Right ventricle myocardium inferior (tissue), 1 donor: ENCODE data around the gene SLC6A12. TPM values are rescaled to one million over a fixed set of nuclear protein-coding genes. Genes with fewer than 3 reads are reported as not detected.

ENCODE experiments used
- ATAC-seq: fragments of 200-7000 bp; cut with Tn5 transposase; one replicate; pipeline ENCODE4 v1.9.1; 2020; ENCODE audit warnings: mild to moderate bottlenecking, moderate library complexity
- DNase-seq: peaks from one replicate; pipeline ENCODE4 v3.0.0; 2021; ENCODE audit errors: missing footprints
- intact Hi-C: fragments of 100-400 bp; cut with DNase I; formaldehyde crosslinking; loops from one replicate; pipeline ENCODE4 v1.11.0; 2022
- total RNA-seq: library from RNA; stranded (reverse); fragmentation: NEBNext Ultra II Directional; extraction: Animal tissue kit (Norgen Biotek cat#: 25700); gene quantifications from one replicate; pipeline ENCODE4 v1.2.1, GENCODE V29; 2021
- donor health status: DM: no; HTN: yes; CAD: no; lungs with severe emphysema.

Gene SLC6A12
- total RNA-seq, 1 donor from 2014 or later: 0.68 TPM

DNA sequence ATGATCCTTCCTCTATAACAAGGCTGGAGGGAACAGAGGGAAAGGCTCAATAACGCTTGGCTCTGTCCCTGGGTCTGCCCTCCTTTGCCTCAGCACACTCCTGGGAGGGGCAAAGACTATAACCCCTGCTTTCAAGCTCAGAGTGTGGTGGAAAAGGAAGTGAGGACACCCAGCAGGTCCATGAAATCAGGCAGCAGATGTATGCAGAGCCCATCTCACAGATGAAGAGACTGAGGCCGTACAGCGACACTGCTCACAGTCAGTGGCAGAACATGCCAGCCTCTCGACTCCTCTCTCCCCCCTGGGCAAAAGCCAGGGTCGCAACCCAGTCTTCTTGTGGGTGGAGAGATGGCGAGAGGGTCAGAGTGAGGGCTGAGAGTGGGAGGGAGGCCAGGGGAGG is 39.8 kb downstream of the SLC6A12 start:
- no peak for DNase-seq

DNA sequence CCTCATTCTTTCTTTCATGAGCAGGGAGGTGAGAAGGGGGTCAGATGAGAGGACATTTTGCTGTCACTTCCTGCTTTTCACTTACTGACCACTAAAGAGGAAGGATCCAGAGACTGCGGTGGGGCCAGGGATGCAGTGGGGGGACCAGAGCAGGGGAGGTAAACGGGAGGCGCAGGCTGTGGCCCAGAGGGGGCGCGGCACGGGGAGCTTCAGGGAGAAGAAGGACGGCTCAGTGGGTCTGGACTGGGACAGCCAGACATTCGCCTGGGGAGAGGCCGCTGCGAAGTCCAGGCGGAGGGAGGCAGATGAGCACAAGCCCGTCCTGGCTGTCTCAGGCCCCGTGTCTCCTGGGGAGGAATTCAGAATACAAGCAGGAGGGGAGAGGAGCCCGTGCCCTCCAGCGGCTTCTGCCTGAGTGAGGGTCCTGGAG is 41.2 kb downstream of the SLC6A12 start:
- DNase-seq: no peak
- intact Hi-C loops: no loop called here
- no peak for ATAC-seq

More for the DNA sequence above, 39.8 kb downstream of the SLC6A12 start:
- intact Hi-C loops: no loop called here
- ATAC-seq: no peak

DNA sequence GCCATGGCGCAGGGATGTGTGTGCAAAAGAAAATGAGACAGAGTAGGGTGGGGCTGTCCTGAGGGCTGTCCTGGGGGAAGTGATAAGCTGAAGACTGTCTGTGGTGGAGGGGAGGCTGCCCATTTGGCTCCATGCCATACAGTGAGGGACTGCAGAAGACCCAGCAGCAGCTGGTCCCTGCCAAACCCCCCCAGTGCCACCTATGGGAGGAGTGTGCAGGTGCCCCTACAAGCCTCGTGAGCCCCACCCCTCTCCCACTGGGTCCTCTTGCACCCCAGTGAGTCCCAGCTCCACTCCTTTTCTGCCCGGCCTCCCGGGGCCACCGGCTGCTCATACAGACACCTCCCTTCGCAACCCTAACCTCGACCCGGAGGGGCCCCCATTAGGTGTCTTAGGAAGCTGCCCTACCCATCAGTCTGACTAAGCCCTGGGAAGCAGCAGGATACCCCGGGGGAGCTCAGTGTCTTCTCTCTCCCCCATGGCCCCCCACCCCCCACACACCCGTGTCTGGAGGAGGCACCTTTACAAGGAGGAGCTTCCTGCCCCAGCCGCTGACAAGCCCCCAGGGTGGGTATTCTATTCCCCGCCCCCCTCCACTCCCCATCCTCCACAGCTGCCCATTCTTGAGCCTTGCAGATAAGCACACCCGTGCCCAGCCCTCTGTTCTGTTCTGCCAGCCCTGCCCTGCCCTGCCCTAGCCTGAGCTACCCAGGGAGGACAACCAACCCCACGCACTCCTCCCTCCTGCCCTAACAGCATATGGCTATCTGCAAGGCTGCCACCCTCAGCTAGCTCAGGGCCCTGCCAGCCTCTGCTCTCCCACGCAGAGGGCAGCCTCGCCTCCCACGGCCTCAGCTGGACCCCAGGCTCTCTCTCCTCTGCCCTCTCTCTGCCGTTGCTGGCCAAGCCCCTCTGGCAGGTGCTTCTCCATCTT is 41.9 kb downstream of the SLC6A12 start:
- peak; percentile 14 for ATAC-seq
- DNase-seq: no peak
- intact Hi-C loops: no loop called here

DNA sequence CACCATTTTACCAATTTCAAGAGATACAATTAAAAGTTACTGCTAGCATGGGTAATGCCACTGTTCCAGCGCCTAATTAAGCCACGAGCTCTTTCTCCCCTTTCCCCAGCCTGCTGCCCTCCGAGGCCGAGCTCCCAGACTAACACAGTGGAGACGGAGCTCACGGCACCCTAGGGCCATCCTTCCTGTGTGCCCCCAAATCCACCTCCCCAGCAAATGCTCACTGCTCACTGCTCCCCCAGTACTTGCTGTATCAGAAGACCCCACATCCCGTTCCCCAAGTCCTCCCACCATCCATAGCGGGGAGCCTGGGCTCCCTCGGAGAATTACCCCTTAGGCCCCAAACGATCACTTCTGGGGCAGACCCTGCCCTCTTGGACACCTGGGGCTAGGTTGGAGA is 42.7 kb downstream of the SLC6A12 start:
- ATAC-seq: no peak
- intact Hi-C loops: no loop called here
- DNase-seq: no peak

DNA sequence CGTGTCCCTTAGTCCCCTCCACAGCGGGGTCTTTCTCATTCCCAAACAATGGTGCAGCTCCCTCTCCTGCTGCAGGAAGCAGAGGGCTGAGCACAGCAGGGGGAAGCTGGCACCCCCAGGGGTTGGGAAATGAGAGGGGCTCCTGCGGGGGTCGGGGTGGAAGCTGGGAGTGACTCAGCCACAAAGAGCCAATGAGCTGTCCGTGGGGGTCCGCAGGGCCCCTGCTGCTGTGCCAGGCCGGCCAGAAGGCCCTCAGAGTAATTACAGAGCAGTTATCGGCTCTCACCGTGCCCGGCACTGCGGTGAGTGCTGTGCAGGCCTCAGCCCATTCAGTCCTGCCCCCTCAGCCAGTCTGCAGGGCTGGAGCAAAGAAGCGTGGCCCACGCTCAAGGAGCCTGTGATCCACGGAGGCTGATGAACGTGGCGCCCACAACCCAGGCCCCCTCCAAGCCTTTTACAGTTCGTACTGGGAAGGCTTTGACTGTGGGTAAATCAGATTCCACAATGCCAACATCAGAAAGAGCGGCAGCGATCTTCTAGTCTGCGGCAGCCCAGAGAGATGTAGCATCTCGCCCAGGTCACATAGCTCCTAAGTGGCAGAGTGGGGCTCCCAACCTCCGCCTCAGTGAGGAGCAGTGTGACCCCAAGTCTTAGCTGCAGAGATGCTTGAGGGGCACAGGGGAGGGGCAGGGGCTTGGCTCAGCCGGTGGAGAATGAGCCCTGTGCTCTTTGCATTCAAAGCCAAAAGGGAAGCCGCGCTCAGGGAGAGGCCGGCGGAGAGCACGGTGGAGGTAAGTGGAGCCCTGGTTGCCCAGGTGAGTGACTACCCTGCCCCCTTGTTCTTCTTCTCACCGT is 43.4 kb downstream of the SLC6A12 start:
- intact Hi-C loops: no loop called here
- DNase-seq (no peak), ATAC-seq (no peak)

DNA sequence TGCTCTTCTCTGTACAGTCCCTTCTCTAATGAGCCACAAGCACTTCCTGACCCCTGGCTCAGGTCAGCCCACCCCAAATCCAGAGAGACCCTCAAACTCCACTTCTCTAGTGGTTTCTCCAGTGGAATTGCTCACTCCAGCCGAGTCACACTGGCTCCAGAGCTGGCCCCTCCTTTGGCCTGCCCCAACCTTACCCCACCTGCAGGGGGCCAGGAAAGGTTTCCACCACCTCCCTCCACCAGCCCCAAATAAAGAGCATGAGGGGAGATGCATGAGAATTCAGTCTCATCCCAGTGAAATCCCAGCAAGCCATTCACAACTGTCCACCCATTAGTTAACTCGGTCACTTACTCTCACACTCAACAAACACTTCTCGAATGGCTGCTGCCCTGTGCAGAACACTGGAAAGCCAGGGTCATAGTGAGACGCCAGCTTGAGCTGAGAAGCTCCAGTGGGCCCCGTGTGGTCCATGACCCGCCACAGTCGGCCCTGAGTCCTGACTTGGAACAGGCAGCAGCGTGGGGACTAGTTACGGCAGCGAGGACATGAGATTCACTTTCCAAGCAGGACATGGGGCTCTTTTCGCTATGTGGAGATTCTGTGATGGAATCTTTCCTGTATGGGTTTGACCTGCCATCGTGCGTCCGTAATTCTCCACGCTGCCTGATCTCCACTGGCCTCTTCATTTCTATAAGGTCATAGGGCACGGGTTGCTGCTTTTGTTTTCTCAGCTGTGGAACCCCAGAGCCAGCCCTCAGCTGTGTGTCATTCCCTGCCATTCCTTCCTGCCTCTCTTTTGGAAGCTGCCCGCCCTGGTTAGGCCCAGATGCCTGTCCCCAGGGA is 44.2 kb downstream of the SLC6A12 start:
- ATAC-seq (no peak), DNase-seq (no peak)
- intact Hi-C loops: no loop called here

DNA sequence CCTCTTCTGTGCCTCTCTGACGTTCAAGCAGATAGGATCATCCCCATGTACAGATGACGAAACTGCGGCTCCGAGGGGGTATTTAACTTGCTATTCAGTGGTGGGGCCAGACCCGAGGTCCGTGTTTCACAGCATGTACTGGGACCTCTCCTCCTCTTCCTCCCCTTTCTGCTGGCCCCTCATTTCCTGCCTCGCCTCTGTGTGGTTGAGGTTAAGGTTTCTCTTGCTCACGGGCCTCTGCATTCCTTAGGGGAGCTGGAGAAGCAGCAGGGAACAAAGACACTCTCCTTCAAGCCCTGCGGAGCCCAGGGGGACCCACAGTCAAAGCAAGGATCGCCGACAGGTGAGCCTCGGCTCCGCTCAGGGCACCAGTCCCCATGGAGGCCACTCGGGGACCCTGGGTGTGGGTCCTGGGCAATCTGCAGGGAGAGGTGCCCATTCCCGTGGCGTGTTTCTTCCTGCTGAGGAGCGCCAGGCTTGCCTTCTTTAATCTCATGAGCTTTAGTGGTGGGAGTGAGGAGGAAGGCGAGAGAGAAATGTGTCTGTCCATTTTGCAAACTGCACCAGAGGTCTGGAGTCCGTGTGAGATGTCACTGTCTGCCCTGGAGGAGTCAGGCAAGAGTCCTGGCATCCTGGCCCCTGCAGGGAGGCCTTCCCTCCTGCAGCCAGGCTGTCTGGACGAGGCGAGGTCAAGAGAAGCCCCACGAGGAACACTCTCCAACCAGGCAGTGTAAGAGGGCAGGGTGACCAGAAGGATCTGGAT is 45.0 kb downstream of the SLC6A12 start:
- DNase-seq (no peak), ATAC-seq (no peak)
- intact Hi-C loops: no loop called here

DNA sequence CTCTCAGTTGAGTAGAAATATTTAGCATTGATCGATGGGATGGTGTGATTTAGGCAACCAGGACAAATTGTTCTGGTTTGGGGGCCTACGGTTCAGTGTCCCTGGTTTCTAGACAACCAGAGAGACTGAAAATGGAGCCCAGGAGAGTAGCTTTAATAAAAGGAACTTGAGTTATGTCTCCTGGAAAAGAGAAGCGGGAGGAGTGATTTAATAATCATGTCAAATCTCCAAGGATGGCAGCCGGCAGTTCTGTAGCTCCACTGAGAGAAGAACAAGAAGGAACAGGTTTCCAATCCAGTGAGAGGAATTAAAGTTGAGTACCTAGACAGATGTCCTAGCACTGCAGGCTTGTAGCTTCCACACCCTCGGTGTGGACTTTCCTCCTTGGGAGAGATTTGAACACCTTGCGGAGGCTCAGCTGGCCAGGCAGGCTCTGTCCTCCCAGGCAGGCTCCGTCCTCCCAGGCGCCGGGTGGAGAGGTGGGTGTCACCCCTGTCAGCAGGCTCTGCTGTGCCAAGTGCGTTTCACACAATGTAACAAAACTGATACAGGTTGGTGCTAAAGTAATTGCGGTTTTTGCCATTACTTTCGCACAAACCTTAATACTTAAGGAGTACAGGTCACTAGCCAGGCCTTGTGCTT is 45.9 kb downstream of the SLC6A12 start:
- intact Hi-C loops: no loop called here
- ATAC-seq (no peak), DNase-seq (no peak)

DNA sequence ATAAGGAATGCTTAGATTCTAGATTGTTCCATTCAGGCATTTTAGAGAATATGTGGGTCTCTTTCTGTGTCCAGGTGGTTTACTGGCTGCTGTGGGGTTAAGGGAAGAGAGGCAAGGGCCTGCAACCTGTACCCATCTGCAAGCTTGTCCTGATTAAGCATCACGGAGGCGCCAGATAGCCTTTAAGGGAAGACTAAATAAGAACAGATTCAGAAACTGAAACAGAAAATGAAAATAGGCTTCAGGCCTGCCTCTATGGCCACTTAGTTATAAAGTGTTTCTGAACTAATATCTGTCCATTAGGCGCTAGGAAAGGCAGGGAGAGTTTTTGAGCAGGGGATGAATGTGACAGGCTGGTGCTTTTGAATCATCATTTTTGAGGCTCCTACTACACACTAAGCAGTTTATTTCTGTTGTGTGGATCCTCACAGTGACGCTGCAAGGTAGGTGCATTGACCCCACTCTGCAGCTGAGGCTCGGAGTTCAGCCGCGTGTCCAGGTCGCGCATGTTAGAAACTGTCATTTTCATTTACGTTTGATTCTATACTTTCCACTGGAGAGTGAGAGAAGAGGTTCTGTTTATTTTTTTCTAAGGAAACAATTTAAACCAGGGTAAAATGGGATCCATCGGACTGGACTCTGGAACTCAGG is 47.4 kb downstream of the SLC6A12 start:
- ATAC-seq (no peak), DNase-seq (no peak)
- intact Hi-C loops: no loop called here

DNA sequence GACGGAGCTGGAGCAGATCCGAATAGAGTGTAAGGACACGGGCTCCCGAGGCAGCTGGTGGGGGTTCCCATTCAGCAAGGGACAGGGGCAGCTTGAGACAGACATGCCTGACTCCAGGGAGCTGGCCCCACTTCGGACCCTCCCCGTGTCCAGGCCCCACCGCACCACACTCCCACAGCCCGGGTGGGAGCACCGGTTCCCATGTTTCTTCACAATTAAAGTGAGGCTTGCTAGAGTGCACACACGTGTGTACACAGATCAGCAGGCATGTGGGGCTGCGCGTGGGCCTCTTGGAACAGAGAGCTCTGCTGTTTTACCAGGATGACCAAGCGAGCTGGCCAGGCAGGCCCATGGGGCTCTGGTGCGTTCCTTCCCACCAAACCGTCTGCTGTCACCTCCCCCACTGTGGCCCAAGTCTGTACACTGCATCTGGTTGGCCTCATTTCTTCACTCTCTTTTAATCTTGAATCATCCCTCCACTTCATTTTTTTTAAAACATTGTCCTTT is 48.0 kb downstream of the SLC6A12 start:
- DNase-seq (no peak), ATAC-seq (no peak)
- intact Hi-C loops: no loop called here

DNA sequence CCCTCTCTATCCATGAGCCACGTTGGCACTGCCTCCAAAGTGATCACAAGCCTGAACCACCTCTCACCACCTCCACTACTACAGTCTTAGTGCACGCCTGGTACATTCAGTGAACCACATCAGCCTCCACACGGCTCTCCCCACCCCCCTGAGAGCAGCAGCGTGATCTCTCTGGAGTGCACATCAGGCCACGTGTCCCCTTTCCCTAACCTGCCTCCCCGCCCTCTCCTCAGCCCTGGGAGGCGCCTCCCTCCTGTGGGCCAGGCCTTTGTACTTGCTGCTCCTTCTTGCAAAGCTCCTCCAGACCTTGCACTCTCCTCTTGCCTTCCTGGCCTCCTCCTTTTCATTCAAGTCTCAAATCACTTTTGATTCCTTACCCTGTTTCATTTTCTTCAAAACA is 49.8 kb downstream of the SLC6A12 start:
- intact Hi-C loops: no loop called here
- DNase-seq: no peak
- no peak for ATAC-seq

DNA sequence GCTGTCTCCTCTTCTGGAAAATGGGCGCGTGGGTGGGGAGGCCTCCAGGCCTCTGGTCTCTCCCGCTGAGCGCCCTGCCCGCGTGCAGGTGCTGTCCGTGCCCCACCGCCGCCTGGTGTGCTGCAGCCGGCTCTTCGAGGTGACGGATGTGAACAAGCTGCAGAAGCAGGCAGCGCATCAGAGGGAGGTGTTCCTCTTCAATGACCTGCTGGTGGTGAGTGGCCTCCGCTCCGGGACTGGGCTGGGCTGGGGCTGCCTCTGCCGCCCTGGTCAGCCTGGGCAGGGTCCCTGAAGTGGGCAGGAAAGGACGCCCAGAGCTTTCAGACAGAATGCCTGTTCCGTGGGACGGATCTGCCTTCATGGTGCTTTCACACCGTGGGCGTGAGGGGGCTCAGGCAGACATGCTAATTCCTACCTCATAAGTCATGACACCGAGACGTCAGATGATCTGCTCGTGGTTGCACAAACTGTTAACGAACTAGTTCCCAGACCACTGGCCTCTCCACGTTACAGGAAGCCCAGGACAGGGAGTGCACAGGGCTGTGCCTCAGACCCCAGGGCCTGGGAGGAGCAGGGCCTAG is 50.5 kb downstream of the SLC6A12 start:
- DNase-seq (no peak), ATAC-seq (no peak)
- intact Hi-C loops: no loop called here

DNA sequence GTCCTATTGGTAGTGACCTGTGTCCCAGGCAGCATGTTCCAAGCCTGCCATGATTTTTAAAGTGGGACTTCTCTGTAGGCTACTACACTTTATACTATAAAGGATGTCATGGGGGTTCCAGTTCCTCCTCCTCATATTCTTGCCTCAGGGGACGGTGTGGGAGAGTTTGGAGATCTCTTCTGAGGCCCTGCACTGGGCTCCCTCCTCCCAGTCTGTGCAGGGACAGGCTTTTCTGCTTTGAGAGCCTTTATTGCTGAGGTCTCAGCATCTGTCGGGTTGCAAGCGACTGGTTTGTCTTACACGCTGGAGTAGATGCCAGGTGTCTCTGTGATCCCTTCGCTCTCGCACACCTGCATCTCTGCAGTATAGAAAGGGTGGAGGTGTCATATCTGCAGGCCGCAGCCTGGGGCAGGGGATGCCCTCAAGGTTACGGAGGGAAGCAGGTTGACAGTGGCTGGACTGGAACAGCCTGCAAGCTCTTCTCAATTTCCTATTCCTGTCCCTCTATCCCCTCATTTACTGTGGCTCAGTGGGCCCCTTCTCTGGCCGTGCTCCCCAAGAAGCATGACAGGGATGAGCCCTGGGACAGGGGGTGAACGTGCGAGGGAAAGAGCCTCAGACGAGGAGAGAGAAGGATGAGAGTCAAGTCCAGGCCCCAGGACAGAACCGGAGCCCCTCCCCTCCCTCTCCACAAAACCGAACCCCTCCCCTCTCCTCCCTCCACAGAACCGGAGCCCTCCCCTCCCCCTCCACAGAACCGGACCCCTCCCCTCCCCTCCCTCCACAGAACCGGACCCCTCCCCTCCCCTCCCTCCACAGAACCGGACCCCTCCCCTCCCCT is 51.3 kb downstream of the SLC6A12 start:
- ATAC-seq (no peak), DNase-seq (no peak)
- intact Hi-C loops: no loop called here

DNA sequence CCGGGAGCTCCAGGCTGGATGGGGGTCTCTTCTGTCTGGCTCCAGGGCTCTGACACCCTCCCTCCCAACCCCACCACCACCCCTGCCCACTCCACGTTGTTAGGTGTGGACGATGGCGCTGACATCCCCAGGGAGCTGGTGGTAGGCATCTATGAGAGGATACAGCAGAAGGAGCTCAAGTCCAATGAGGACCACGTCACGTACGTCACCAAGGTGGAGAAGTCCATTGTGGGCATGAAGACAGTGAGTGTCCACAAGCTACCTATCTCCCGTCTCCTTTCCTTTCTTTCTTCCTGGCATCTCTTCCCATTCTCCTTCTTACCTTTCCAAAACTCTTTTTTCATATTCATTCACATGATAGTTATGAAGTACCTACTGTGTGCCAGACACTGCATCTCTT is 52.1 kb downstream of the SLC6A12 start:
- ATAC-seq (no peak), DNase-seq (no peak)
- intact Hi-C loops: no loop called here

DNA sequence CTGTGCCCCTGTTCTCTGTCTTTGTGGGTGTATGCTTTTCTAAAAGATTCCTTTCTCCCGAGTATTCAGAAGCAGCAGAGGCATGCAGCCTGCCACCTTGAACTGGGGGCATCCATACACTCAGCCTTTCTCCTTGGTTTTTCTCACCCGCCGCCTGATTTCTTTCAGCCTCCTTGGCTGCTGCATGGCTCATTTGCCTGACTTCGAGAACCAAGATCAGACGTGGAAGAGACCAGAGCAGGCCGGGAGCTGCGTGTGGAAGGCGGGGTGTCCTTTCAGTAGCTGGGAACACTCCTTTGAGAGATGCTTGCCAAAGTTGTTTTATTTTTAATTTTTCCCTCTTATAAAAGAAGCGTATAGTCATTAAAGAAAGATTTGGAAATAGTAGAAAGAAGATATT is 53.1 kb downstream of the SLC6A12 start:
- ATAC-seq (no peak), DNase-seq (no peak)
- intact Hi-C loops: no loop called here

DNA sequence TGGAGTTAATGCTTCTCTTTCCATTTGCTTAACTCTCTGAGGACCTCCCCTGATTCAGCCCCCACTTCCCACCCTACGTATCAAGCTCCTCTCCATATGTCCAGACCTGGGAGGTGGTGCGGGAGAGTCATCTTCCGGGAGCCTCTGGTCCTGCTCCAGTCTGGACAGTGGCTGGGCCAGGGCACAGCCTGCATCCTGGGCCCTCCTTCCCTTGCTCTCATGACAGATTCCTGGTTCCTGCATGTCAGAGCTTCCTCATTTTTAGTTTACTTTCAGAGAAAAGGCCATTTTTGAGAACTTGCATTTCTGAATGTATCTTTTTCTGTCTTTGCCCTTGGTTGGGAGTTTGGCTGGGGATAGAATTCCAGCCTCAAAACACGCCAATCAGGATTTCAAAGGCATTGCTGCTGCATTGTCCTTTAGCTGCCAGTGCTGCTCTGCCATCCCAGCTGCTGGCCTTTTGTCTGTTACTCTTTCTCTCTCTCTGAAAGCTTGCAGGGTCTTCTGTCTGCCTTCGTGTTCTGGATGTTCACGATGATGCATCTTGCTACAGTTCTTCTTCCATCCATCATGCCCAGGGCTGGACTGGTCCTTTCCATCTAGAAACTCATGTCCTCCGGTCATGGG is 54.7 kb downstream of the SLC6A12 start:
- ATAC-seq (no peak), DNase-seq (peak; percentile 66)
- intact Hi-C loops: no loop called here
